ENCODE measurements around the gene CCDC83. TPM values are rescaled to one million over a fixed set of nuclear protein-coding genes. Genes with fewer than 3 reads are reported as not detected.

CCDC83 gene
- total RNA-seq, 4 donors from 2014 or later, result not detected

- TF ChIP-seq POLR2A (IDR thresholded peaks at IDR 0.05), result no peak
- TF ChIP-seq CTCF (IDR thresholded peaks at IDR 0.05), result no peak
- intact Hi-C loops (cut with DNase I; ENCODE audit: low total_unique reads), result no loop called here
Measured at GRCh38 chr11:85819441-85819840, 35.7 kb upstream of the CCDC83 start.

GRCh38 chr11:85821636-85822035, 33.5 kb upstream of the CCDC83 start:
- intact Hi-C loops (cut with DNase I; ENCODE audit: low total_unique reads), result no loop called here
- no peak overlapping the region for H3K4me3 ChIP-seq (ENCODE audit: low read depth, poor library complexity, severe bottlenecking)

More at GRCh38 chr11:85819441-85819840, 35.7 kb upstream of the CCDC83 start:
- no peak for DNase-seq (ENCODE audit: low spot score in 2 of 2)
- no peak overlapping the region for H3K4me3 ChIP-seq (ENCODE audit: low read depth, poor library complexity, severe bottlenecking)

GRCh38 chr11:85822814-85823213, 32.4 kb upstream of the CCDC83 start:
- DNase-seq (ENCODE audit: low spot score in 2 of 2), result no peak
- intact Hi-C loops (cut with DNase I; ENCODE audit: low total_unique reads), result no loop called here
- no peak for TF ChIP-seq POLR2A (IDR thresholded peaks at IDR 0.05)
- no peak for TF ChIP-seq CTCF (IDR thresholded peaks at IDR 0.05)
- WGBS, 2 donors, result 92 to 100% methylated on average over 3 of the region's 3 CpGs
- H3K4me3 ChIP-seq (ENCODE audit: low read depth, poor library complexity, severe bottlenecking), result no peak overlapping the region

More at GRCh38 chr11:85821636-85822035, 33.5 kb upstream of the CCDC83 start:
- DNase-seq (ENCODE audit: low spot score in 2 of 2), result no peak
- WGBS, 2 donors, result 90 to 96% methylated on average over 1 of the region's 1 CpG
- TF ChIP-seq POLR2A (IDR thresholded peaks at IDR 0.05) (no peak), CTCF (IDR thresholded peaks at IDR 0.05) (no peak)

- DNase-seq (ENCODE audit: low spot score in 2 of 2), result no peak
- WGBS, 2 donors, result 81 to 98% methylated on average over 2 of the region's 2 CpGs
- no peak for TF ChIP-seq POLR2A (IDR thresholded peaks at IDR 0.05)
- no peak for TF ChIP-seq CTCF (IDR thresholded peaks at IDR 0.05)
- intact Hi-C loops (cut with DNase I; ENCODE audit: low total_unique reads), result no loop called here
- H3K4me3 ChIP-seq (ENCODE audit: low read depth, poor library complexity, severe bottlenecking), result no peak overlapping the region
Measured at GRCh38 chr11:85823816-85824215, 31.4 kb upstream of the CCDC83 start.

- 57 to 65% methylated on average over 3 of the region's 3 CpGs for WGBS, 2 donors
- DNase-seq (ENCODE audit: low spot score in 2 of 2), result no peak
- intact Hi-C loops (cut with DNase I; ENCODE audit: low total_unique reads), result no loop called here
- TF ChIP-seq CTCF (IDR thresholded peaks at IDR 0.05) (no peak), POLR2A (IDR thresholded peaks at IDR 0.05) (no peak)
- no peak overlapping the region for H3K4me3 ChIP-seq (ENCODE audit: low read depth, poor library complexity, severe bottlenecking)
Measured at GRCh38 chr11:85825616-85826015, 29.6 kb upstream of the CCDC83 start.

- intact Hi-C loops (cut with DNase I; ENCODE audit: low total_unique reads), result no loop called here
- DNase-seq (ENCODE audit: low spot score in 2 of 2), result no peak
- TF ChIP-seq CTCF (IDR thresholded peaks at IDR 0.05), result no peak
- no peak for TF ChIP-seq POLR2A (IDR thresholded peaks at IDR 0.05)
- H3K4me3 ChIP-seq (ENCODE audit: low read depth, poor library complexity, severe bottlenecking), result no peak overlapping the region
- 52 to 63% methylated on average over 7 of the region's 7 CpGs for WGBS, 2 donors
Measured at GRCh38 chr11:85826116-85826855, 28.9 kb upstream of the CCDC83 start.

Measured in lower leg skin (tissue), 4 donors.